NCI-H1417 treated with DMSO at 0.1 percent for 48 hours (cell line): ENCODE measurements around the gene BCKDHA.
"Not testable (repeated sequence)": the region's sequence is repeated elsewhere in the genome, so short reads cannot be mapped to it uniquely, and the experiment has no call there.

Experiments used
- DNase-seq: peaks from one replicate; lab custom pipeline; 2025; lab: John Stamatoyannopoulos, UW

Gene BCKDHA

DNA sequence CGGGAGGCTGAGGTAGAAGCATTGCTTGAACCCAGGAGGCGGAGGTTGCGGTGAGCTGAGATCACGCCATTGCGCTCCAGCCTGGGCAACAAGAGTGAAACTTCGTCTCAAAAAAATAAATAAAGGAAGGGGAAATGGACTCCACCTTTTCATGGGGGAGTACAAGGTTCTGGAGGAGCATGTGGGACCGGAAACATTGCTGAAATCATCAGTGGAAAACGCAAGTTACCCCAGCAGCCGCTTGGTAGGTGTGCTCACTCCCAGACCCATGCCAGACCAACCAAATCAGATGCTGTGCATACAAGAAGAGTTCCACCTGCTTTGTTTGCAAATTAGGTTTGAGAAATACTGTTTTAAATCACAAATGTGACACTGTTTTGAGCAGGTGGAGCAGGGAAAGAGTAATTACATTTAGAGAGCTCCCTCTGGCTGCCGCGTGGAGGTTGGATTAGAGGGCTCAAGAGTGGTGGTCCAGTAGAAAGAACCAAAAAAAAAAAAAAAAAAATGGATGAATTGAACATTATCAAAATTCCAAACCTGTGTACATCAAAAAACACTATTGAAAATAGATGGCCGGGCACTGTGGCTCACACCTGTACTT is 50.2 kb downstream of the BCKDHA start:
- no peak for DNase-seq

- DNase-seq = no peak
Measured at GRCh38 chr19:41449079-41449864, 51.7 kb downstream of the BCKDHA start.

- no peak for DNase-seq
Measured at GRCh38 chr19:41449865-41450178, 52.2 kb downstream of the BCKDHA start.

DNA sequence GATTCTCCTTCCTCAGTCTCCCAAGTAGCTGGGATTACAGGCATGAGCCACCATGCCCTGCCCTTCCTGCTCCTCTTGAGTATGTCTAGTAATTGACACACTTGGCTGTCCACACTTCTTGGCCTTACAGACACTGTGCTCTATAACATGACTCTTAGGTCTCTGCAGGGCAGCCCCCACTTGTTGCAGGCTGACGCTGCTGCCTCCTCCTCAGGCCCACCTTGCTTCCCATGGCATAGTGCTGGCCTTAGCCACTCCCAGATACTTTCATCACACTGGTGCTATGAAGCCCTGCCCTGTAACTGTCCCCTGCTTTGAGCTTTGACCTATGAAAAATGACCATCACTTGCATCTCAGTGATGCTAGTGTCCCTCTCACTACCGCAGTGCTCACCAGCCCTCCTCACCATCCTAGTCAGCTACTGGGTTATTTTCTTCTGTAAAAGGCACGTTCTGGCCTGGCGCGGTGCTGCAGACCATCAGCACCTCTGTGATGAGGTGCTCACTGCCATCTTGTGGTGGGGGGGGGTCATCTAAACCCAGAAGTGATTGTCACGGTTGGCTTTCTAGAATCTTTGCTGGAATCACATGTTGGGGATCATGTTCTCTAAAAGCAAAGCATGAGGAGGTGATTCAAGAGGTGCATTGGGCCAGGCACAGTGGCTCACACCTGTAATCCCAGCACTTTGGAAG is 55.1 kb downstream of the BCKDHA start:
- DNase-seq = no peak

- no peak for DNase-seq
Measured at GRCh38 chr19:41455936-41456335, 58.3 kb downstream of the BCKDHA start.

DNA sequence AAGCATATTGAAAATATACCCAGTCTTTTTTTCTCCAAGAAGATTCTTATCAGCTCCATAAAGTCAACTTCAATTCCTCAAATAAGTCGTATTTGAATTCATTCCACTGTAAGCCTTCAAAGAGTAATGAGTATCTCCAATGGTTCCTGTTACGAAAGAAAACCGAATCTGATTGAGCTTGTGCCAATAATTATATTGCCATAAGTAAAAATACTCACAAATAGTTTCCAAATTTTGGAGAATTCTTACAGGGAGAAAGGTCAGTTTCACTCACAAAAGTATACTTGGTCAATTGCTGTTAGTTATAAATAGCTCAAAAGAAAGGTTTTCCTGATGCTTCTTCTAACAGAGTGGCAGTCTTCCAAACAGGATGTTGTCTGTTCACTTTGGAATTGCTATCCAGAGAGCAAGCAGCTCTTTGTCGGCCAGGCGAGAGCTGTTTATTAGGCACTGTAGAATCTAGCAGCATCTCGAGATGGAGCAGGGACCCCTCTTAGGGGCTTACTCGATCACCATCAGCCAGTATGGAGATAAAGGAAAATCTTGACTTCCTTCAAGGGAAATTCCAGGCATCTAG is 58.8 kb downstream of the BCKDHA start:
- no peak for DNase-seq

DNA sequence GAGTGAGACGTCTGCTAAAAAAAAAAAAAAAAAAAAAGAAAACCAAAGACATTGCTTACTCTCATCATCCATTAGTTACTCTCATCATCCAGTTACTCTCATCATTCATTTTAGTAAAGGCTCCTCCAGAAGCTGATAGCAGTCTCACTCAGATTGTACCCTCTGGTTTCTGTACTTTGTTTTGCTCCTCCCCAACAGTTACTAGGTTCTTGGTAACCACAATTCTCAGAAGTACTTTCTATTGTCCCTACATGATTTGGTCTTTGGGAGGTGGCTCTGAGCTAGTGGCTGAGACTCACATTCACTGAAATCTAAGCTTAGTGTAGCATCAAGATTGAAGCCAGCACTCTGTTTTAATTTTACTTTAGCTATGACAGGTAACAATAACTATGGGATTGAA is 59.6 kb downstream of the BCKDHA start:
- DNase-seq = no peak

- DNase-seq = no peak
Measured at GRCh38 chr19:41462497-41462896, 64.9 kb downstream of the BCKDHA start.

DNA sequence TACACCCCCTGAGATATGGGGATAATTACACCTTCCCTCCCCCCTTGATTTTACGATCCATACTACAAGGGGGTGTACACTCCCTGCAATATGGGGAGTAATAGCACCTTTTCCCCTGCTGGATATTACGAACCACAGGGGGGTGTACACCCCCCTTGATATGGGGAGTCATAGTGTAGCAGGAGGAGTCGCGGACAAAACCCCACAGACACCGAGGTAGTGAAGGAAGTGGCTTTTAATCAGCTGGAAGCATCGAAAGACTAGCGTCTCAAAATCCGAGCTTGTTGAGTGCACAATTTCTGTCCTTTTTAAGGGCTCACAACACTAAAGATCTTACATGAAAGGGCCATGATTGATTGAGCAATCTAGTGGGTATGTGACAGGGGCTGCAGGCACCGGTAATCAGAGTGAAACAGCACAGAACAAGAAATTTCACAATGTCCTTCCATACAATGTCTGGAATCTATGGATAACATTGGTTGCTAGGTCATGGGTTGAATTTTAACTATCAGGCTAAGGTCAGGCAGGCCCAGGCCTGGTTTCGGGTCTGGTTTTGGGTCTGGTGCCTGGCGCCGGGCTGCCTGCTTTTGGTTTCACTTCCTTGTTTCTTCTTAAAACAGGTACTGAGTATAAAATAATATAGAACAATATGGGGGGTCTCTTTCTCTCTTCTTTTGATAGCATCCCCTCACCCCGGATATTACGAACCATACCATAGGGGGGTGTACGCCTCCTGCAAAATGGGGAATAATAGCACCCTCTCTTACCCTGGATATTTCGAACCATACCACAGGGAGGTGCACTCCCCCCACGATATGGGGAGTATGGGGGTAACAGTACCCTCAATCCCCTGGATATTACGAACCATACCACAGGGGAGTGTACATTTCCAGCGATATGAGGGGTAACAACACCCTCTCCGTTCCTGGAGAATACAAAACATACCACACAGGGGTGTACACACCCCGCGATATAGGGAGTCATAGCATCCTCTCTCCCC is 65.9 kb downstream of the BCKDHA start:
- not testable (repeated sequence) for DNase-seq
